ENCODE results near the gene CACNA1S.

CACNA1S gene

GRCh38 chr1:201053155-201053860, 58.9 kb downstream of the CACNA1S start:
- peak; percentile 9 for DNase-seq (ENCODE audit: low read depth)
- TF ChIP-seq POLR2A (IDR thresholded peaks at IDR 0.05; ENCODE audit: extremely low read depth, insufficient read length) (no peak), MAX (IDR thresholded peaks at IDR 0.05; ENCODE audit: low read depth, low read length) (no peak), MYC (IDR thresholded peaks at IDR 0.05; ENCODE audit: low read depth, low read length) (no peak), CTCF (IDR thresholded peaks at IDR 0.05; ENCODE audit: low read depth, low read length) (peak; percentile 4)
- H3K4me3 ChIP-seq (ENCODE audit: low read depth, low read length), result no peak overlapping the region

- no peak for DNase-seq (ENCODE audit: low read depth)
- TF ChIP-seq MAX (IDR thresholded peaks at IDR 0.05; ENCODE audit: low read depth, low read length), result no peak
- no peak for TF ChIP-seq CTCF (IDR thresholded peaks at IDR 0.05; ENCODE audit: low read depth, low read length)
- no peak for TF ChIP-seq MYC (IDR thresholded peaks at IDR 0.05; ENCODE audit: low read depth, low read length)
- TF ChIP-seq POLR2A (IDR thresholded peaks at IDR 0.05; ENCODE audit: extremely low read depth, insufficient read length), result no peak
- H3K4me3 ChIP-seq (ENCODE audit: low read depth, low read length), result no peak overlapping the region
Observed at GRCh38 chr1:201051399-201051798, 60.8 kb downstream of the CACNA1S start.

- TF ChIP-seq MAX (IDR thresholded peaks at IDR 0.05; ENCODE audit: low read depth, low read length) (no peak), MYC (IDR thresholded peaks at IDR 0.05; ENCODE audit: low read depth, low read length) (no peak), CTCF (IDR thresholded peaks at IDR 0.05; ENCODE audit: low read depth, low read length) (no peak), POLR2A (IDR thresholded peaks at IDR 0.05; ENCODE audit: extremely low read depth, insufficient read length) (no peak)
- no peak for DNase-seq (ENCODE audit: low read depth)
- no peak overlapping the region for H3K4me3 ChIP-seq (ENCODE audit: low read depth, low read length)
Observed at GRCh38 chr1:201050515-201051277, 61.5 kb downstream of the CACNA1S start.

- TF ChIP-seq POLR2A (IDR thresholded peaks at IDR 0.05; ENCODE audit: extremely low read depth, insufficient read length) (no peak), MAX (IDR thresholded peaks at IDR 0.05; ENCODE audit: low read depth, low read length) (no peak), MYC (IDR thresholded peaks at IDR 0.05; ENCODE audit: low read depth, low read length) (no peak), CTCF (IDR thresholded peaks at IDR 0.05; ENCODE audit: low read depth, low read length) (no peak)
Observed at GRCh38 chr1:201049248-201049831, 62.9 kb downstream of the CACNA1S start.

GRCh38 chr1:201048521-201048920, 63.7 kb downstream of the CACNA1S start:
- DNase-seq (ENCODE audit: low read depth), result no peak

More at GRCh38 chr1:201049248-201049831, 62.9 kb downstream of the CACNA1S start:
- no peak overlapping the region for H3K4me3 ChIP-seq (ENCODE audit: low read depth, low read length)
- DNase-seq (ENCODE audit: low read depth), result peak; percentile 11

More at GRCh38 chr1:201048521-201048920, 63.7 kb downstream of the CACNA1S start:
- H3K4me3 ChIP-seq (ENCODE audit: low read depth, low read length), result no peak overlapping the region
- no peak for TF ChIP-seq MAX (IDR thresholded peaks at IDR 0.05; ENCODE audit: low read depth, low read length)
- no peak for TF ChIP-seq MYC (IDR thresholded peaks at IDR 0.05; ENCODE audit: low read depth, low read length)
- no peak for TF ChIP-seq POLR2A (IDR thresholded peaks at IDR 0.05; ENCODE audit: extremely low read depth, insufficient read length)

All from NB4 (cell line).